H9 (cell line): ENCODE measurements around the gene NRCAM. TPM values are rescaled to one million over a fixed set of nuclear protein-coding genes. Genes with fewer than 3 reads are reported as not detected.
A peak's percentile ranks its signal among the peaks of the same experiment; 100 is the strongest.

ENCODE experiments used
- DNase-seq: peaks from one replicate; pipeline ENCODE4 v3.0.0-alpha.2; 2017
- H2AFZ ChIP-seq: one replicate; pipeline ENCODE4 v1.6.1; 2013; ENCODE audit warnings: mild to moderate bottlenecking, low read length, control low read depth, moderate library complexity
- H2AK5ac ChIP-seq: 2 replicates; pipeline ENCODE4 v1.6.1; 2013; ENCODE audit warnings: low read length, control low read depth, mixed read lengths; ENCODE audit not compliant: insufficient read length
- H2BK120ac ChIP-seq: one replicate; pipeline ENCODE4 v1.6.1; 2013; ENCODE audit warnings: low read depth, mild to moderate bottlenecking, low read length, control low read depth, inconsistent platforms; ENCODE audit not compliant: poor library complexity, severe bottlenecking
- H2BK12ac ChIP-seq: 2 replicates; pipeline ENCODE4 v1.6.1; 2013; ENCODE audit warnings: low read length, control low read depth, mixed read lengths, low read depth; ENCODE audit not compliant: insufficient read length
- H2BK15ac ChIP-seq: 2 replicates; pipeline ENCODE4 v1.6.1; 2013; ENCODE audit warnings: low read depth, low read length, control low read depth
- H2BK20ac ChIP-seq: one replicate; pipeline ENCODE4 v1.6.1; 2013; ENCODE audit warnings: low read depth, mild to moderate bottlenecking, low read length, control low read depth, inconsistent platforms; ENCODE audit not compliant: poor library complexity, severe bottlenecking
- H2BK5ac ChIP-seq: 2 replicates; pipeline ENCODE4 v1.6.1; 2013; ENCODE audit warnings: low read length, control low read depth, mixed read lengths; ENCODE audit not compliant: insufficient read length
- H3K14ac ChIP-seq: 2 replicates; pipeline ENCODE4 v1.6.1; 2013; ENCODE audit warnings: low read length, control low read depth; ENCODE audit not compliant: insufficient read depth
- H3K18ac ChIP-seq: 2 replicates; pipeline ENCODE4 v1.6.1; 2013; ENCODE audit warnings: low read depth, mild to moderate bottlenecking, mixed read lengths, low read length, control low read depth; ENCODE audit not compliant: insufficient read length
- H3K23ac ChIP-seq: 2 replicates; pipeline ENCODE4 v1.6.1; 2013; ENCODE audit warnings: low read length, control low read depth, mixed read lengths, low read depth; ENCODE audit not compliant: insufficient read length
- H3K23me2 ChIP-seq: 2 replicates; pipeline ENCODE4 v1.6.1; 2013; ENCODE audit warnings: low read depth, mild to moderate bottlenecking, mixed read lengths, low read length, control low read depth; ENCODE audit not compliant: insufficient read length, poor library complexity, severe bottlenecking
- H3K27ac ChIP-seq: 2 replicates; pipeline ENCODE4 v1.5.1; 2013; ENCODE audit warnings: low read length, control low read depth, mixed read lengths, low read depth; ENCODE audit not compliant: insufficient read length
- H3K27me3 ChIP-seq: 2 replicates; pipeline ENCODE4 v1.6.1; 2013; ENCODE audit warnings: low read length, control low read depth, inconsistent platforms; ENCODE audit not compliant: insufficient read depth
- H3K4ac ChIP-seq: 2 replicates; pipeline ENCODE4 v1.6.1; 2013; ENCODE audit warnings: low read depth, mild to moderate bottlenecking, control low read depth, inconsistent platforms, low read length, moderate library complexity
- H3K4me1 ChIP-seq: 2 replicates; pipeline ENCODE4 v1.6.1; 2013; ENCODE audit warnings: low read length, control low read depth, inconsistent platforms; ENCODE audit not compliant: insufficient read depth
- H3K4me2 ChIP-seq: 2 replicates; pipeline ENCODE4 v1.6.1; 2013; ENCODE audit warnings: low read length, control low read depth, mixed read lengths; ENCODE audit not compliant: insufficient read length, insufficient read depth
- H3K56ac ChIP-seq: 2 replicates; pipeline ENCODE4 v1.6.1; 2013; ENCODE audit warnings: low read depth, mild to moderate bottlenecking, mixed read lengths, low read length, control low read depth; ENCODE audit not compliant: insufficient read length
- H3K79me1 ChIP-seq: 2 replicates; pipeline ENCODE4 v1.6.1; 2013; ENCODE audit warnings: low read depth, mild to moderate bottlenecking, moderate library complexity, low read length, control low read depth, inconsistent platforms; ENCODE audit not compliant: insufficient read depth, poor library complexity, severe bottlenecking
- H3K79me2 ChIP-seq: 2 replicates; pipeline ENCODE4 v1.6.1; 2013; ENCODE audit warnings: low read length, control low read depth, inconsistent platforms; ENCODE audit not compliant: insufficient read depth
- H3K9ac ChIP-seq: 2 replicates; pipeline ENCODE4 v1.6.1; 2013; ENCODE audit warnings: low read length, control low read depth, mixed read lengths; ENCODE audit not compliant: insufficient read length; ENCODE audit errors: extremely low read depth
- H3K9me3 ChIP-seq: one replicate; pipeline ENCODE4 v1.6.1; 2013; ENCODE audit warnings: low read depth, low read length, inconsistent platforms; ENCODE audit not compliant: control insufficient read depth
- H3T11ph ChIP-seq: one replicate; pipeline ENCODE4 v1.6.1; 2013; ENCODE audit warnings: mild to moderate bottlenecking, low read length, control low read depth, inconsistent platforms
- H4K20me1 ChIP-seq: one replicate; pipeline ENCODE4 v1.6.1; 2013; ENCODE audit not compliant: control insufficient read depth, insufficient read length, insufficient read depth
- H4K5ac ChIP-seq: 2 replicates; pipeline ENCODE4 v1.6.1; 2013; ENCODE audit warnings: low read depth, mild to moderate bottlenecking, mixed read lengths, low read length, control low read depth; ENCODE audit not compliant: insufficient read length
- H4K8ac ChIP-seq: replicated peaks from 2 replicates; pipeline ENCODE4 v1.6.1; 2013; ENCODE audit warnings: low read length, control low read depth, mixed read lengths, low read depth; ENCODE audit not compliant: insufficient read length
- H4K91ac ChIP-seq: 2 replicates; pipeline ENCODE4 v1.6.1; 2013; ENCODE audit warnings: low read depth, mild to moderate bottlenecking, moderate library complexity, mixed read lengths, low read length, control low read depth; ENCODE audit not compliant: insufficient read length
- H3K27ac Mint-ChIP-seq, 3 experiments: 2 replicates in 2 of 3; 3 replicates in 1 of 3; pipeline ENCODE4 v1.8.0; 2020 to 2021; ENCODE audit warnings: mixed read lengths in 3 of 3, mild to moderate bottlenecking in 1 of 3, moderate library complexity in 1 of 3
- H3K27me3 Mint-ChIP-seq: 2 replicates; pipeline ENCODE4 v1.8.0; 2021; ENCODE audit warnings: low read depth, mild to moderate bottlenecking, moderate library complexity, mixed read lengths
- H3K36me3 Mint-ChIP-seq, 3 experiments: 2 replicates in 2 of 3; 3 replicates in 1 of 3; pipeline ENCODE4 v1.8.0; 2020 to 2021; ENCODE audit warnings: low read depth in 3 of 3, mixed read lengths in 3 of 3; ENCODE audit not compliant: insufficient read depth in 1 of 3
- H3K4me1 Mint-ChIP-seq, 2 experiments: 2 replicates each; pipeline ENCODE4 v1.8.0; 2020; ENCODE audit warnings: mixed read lengths in 2 of 2
- H3K4me3 Mint-ChIP-seq, 2 experiments: 2 replicates in 1 of 2; 3 replicates in 1 of 2; pipeline ENCODE4 v1.8.0; 2020 to 2021; ENCODE audit warnings: mild to moderate bottlenecking in 2 of 2, mixed read lengths in 2 of 2, moderate library complexity in 1 of 2
- H3K9me3 Mint-ChIP-seq, 2 experiments: 2 replicates in 1 of 2; 3 replicates in 1 of 2; pipeline ENCODE4 v1.8.0; 2020; ENCODE audit warnings: mild to moderate bottlenecking in 2 of 2, mixed read lengths in 2 of 2, moderate library complexity in 1 of 2
- WGBS: extraction: QIAGEN DNeasy Blood & Tissue Kit; methylation state at CpG from one replicate; pipeline ENCODE4 v1.1.7; 2013; ENCODE audit warnings: missing lambda C conversion rate, low lambda C conversion rate, mixed read lengths; ENCODE audit not compliant: insufficient read length; ENCODE audit errors: extremely low coverage; 5-methylcytosine and 5-hydroxymethylcytosine counted together
- total RNA-seq: library from RNA; stranded (reverse); gene quantifications from 2 replicates; pipeline ENCODE4 v1.2.1, GENCODE V29; 2021
- TF ChIP-seq, protein P1 (sequence below): fragments of 200-600 bp; sonication (generic); conservative IDR thresholded peaks from 3 replicates; pipeline ENCODE4 v1.8.0; 2021; ENCODE audit warnings: antibody characterized with exemption, mild to moderate bottlenecking

Gene NRCAM
- total RNA-seq, 1 experiment from 2014 or later: 2.3 TPM

DNA sequence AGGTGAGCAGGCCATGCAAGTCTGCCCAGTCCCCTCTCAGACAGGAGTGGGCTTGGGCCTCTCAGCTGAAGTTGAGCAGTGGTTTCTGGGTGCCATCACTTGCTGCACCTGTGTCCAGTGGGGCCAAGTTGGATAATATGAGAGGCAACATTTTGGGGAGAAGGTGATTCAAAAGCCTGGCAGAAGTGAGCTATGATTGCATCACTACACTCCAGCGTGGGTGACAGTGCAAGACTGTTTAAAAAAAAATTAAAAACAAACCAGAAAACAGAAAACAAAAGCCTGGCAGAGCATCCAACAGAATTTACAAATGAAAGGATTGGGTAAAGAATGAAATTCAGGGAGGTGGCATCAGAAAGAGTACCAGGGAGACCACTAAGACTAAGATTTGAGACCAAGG, 204.5 kb downstream of the NRCAM start:
- Mint-ChIP-seq H3K36me3 (peaks cover 8 to 32% (median 10%) of the 10 kb centered on the region in 3 experiments), H3K27me3 (no peaks in the 10 kb centered on the region), H3K4me3 (no peak overlapping the region), H3K9me3 (peaks cover 26 to 31% of the 10 kb centered on the region in 2 experiments), H3K27ac (peak overlapping the region in 1 of 3 experiments; percentile 8; a peak in 1 of 7 replicates), H3K4me1 (peaks cover 0 to 4% of the 10 kb centered on the region in 2 experiments; a peak in 1 of 4 replicates)
- no peak overlapping the region for H2AK5ac ChIP-seq
- no peaks in the 10 kb centered on the region for H3K79me2 ChIP-seq
- no peak overlapping the region for H3K56ac ChIP-seq
- H3K27me3 ChIP-seq: no peaks in the 10 kb centered on the region
- no peak overlapping the region for H2AFZ ChIP-seq
- no peak overlapping the region for H3K27ac ChIP-seq
- H3K9me3 ChIP-seq: peaks cover 4% of the 10 kb centered on the region
- H3K4me1 ChIP-seq: no peaks in the 10 kb centered on the region
- no peaks in the 10 kb centered on the region for H3K23me2 ChIP-seq
- H3K14ac ChIP-seq: no peak overlapping the region
- no peak overlapping the region for H3K18ac ChIP-seq
- H2BK120ac ChIP-seq: no peak overlapping the region
- H3T11ph ChIP-seq: no peak overlapping the region
- no peak overlapping the region for H3K9ac ChIP-seq
- WGBS: no CpG with 5 or more reads among the region's 1 CpG
- H2BK12ac ChIP-seq: no peak overlapping the region
- H3K4me2 ChIP-seq: no peak overlapping the region
- H4K20me1 ChIP-seq: no peaks in the 10 kb centered on the region
- H3K23ac ChIP-seq: no peak overlapping the region
- H2BK15ac ChIP-seq: no peak overlapping the region
- no peak overlapping the region for H4K91ac ChIP-seq
- TF ChIP-seq, protein P1, sequence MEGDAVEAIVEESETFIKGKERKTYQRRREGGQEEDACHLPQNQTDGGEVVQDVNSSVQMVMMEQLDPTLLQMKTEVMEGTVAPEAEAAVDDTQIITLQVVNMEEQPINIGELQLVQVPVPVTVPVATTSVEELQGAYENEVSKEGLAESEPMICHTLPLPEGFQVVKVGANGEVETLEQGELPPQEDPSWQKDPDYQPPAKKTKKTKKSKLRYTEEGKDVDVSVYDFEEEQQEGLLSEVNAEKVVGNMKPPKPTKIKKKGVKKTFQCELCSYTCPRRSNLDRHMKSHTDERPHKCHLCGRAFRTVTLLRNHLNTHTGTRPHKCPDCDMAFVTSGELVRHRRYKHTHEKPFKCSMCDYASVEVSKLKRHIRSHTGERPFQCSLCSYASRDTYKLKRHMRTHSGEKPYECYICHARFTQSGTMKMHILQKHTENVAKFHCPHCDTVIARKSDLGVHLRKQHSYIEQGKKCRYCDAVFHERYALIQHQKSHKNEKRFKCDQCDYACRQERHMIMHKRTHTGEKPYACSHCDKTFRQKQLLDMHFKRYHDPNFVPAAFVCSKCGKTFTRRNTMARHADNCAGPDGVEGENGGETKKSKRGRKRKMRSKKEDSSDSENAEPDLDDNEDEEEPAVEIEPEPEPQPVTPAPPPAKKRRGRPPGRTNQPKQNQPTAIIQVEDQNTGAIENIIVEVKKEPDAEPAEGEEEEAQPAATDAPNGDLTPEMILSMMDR: no peak
- no peak overlapping the region for H2BK5ac ChIP-seq
- no peak for DNase-seq
- no peak overlapping the region for H4K8ac ChIP-seq
- no peak overlapping the region for H3K4ac ChIP-seq
- H3K79me1 ChIP-seq: no peaks in the 10 kb centered on the region
- no peak overlapping the region for H4K5ac ChIP-seq
- no peak overlapping the region for H2BK20ac ChIP-seq
